K562 (cell line): ENCODE measurements around the gene IGSF8. TPM values are rescaled to one million over a fixed set of nuclear protein-coding genes. Genes with fewer than 3 reads are reported as not detected.

Experiments used
- ATAC-seq: fragments of 200-7000 bp; cut with Tn5 transposase; 3 replicates; pipeline ENCODE4 v1.9.1; 2020; ENCODE audit warnings: moderate library complexity
- BruUV-seq: library from RNA; stranded (reverse); fragments of 400-500 nt; replicated peaks from 2 replicates; lab custom pipeline; 2021; lab: Mats Ljungman, UMichigan
- CTCF ChIA-PET: fragments of 300-600 bp; formaldehyde crosslinking; extraction: SDS; loops from one replicate; lab custom pipeline; 2021; ENCODE audit warnings: low intra/inter-chr PET ratio; lab: Yijun Ruan, JAX
- POLR2A ChIA-PET: fragments of 300-600, 350-650 bp; sonication (Branson Sonifier 250); formaldehyde crosslinking; extraction: SDS; loops from one replicate; lab custom pipeline; 2021; ENCODE audit warnings: antibody characterized with exemption, inconsistent platforms; lab: Yijun Ruan, JAX
- DNase-seq, 4 experiments: peaks; one replicate each; pipeline versions ENCODE4 v3.0.0 to v3.0.0-alpha.2; 2011 to 2018; ENCODE audit warnings: low spot score in 3 of 4, mixed read lengths in 3 of 4; ENCODE audit errors: extremely low read depth in 1 of 4
- FAIRE-seq: peaks from 2 replicates; lab custom pipeline; 2011; peaks lifted over from hg19 to GRCh38; lab: Jason Lieb, UNC
- H2AFZ ChIP-seq: 2 replicates; pipeline ENCODE4 v1.6.0; 2011; ENCODE audit warnings: low read depth, low read length, control low read depth, inconsistent platforms
- H3K27ac ChIP-seq: fragments of 200-600 bp; 3 replicates; pipeline ENCODE4 v1.8.0; 2011; ENCODE audit warnings: low read depth, mild to moderate bottlenecking, control low read depth, inconsistent platforms, low read length, moderate library complexity, mixed read lengths; ENCODE audit errors: extremely low read depth
- H3K27me3 ChIP-seq, 2 experiments: fragments of 300-600 bp in 1 of 2; 2 replicates in 1 of 2; 3 replicates in 1 of 2; pipeline versions ENCODE4 v1.6.0 to v1.8.0; 2011; ENCODE audit warnings: inconsistent platforms in 2 of 2, low read length in 2 of 2, mild to moderate bottlenecking in 1 of 2, mixed read lengths in 1 of 2, moderate library complexity in 1 of 2; ENCODE audit not compliant: control insufficient read depth in 2 of 2, insufficient read depth in 2 of 2
- H3K36me3 ChIP-seq: fragments of 300-600 bp; 3 replicates; pipeline ENCODE4 v1.8.0; 2011; ENCODE audit warnings: mild to moderate bottlenecking, low read length, inconsistent platforms; ENCODE audit not compliant: control insufficient read depth, insufficient read depth
- H3K4me1 ChIP-seq, 2 experiments: fragments of 200-600 bp in 1 of 2; replicated peaks in 1 of 2; 2 replicates in 1 of 2; 3 replicates in 1 of 2; pipeline versions ENCODE4 v1.5.1 to v1.8.0; 2011; ENCODE audit warnings: inconsistent platforms in 2 of 2, low read length in 2 of 2, mild to moderate bottlenecking in 1 of 2, mixed read lengths in 1 of 2, moderate library complexity in 1 of 2; ENCODE audit not compliant: control insufficient read depth in 2 of 2, insufficient read depth in 2 of 2
- H3K4me2 ChIP-seq: 2 replicates; pipeline ENCODE4 v1.6.1; 2011; ENCODE audit warnings: low read length, control low read depth, inconsistent platforms, mixed read lengths; ENCODE audit not compliant: insufficient read depth
- H3K4me3 ChIP-seq: fragments of 200-600 bp; sonication (generic), shearing (Covaris generic); 2 replicates; pipeline ENCODE4 v1.5.1; 2016; ENCODE audit warnings: control low read depth, inconsistent platforms
- H3K79me2 ChIP-seq: fragments of 200-600 bp; 3 replicates; pipeline ENCODE4 v1.8.0; 2011; ENCODE audit warnings: low read length, inconsistent platforms; ENCODE audit not compliant: control insufficient read depth, insufficient read depth
- H3K9ac ChIP-seq, 2 experiments: 2 replicates each; pipeline versions ENCODE4 v1.6.0 to v1.6.1; 2011; ENCODE audit warnings: low read depth in 2 of 2, low read length in 2 of 2, control low read depth in 1 of 2, inconsistent platforms in 1 of 2, mild to moderate bottlenecking in 1 of 2, mixed read lengths in 1 of 2; ENCODE audit not compliant: insufficient read depth in 1 of 2
- H3K9me1 ChIP-seq: one replicate; pipeline ENCODE4 v1.6.0; 2011; ENCODE audit warnings: inconsistent platforms, mild to moderate bottlenecking, low read length, moderate library complexity; ENCODE audit not compliant: control insufficient read depth, insufficient read depth
- H3K9me3 ChIP-seq: replicated peaks from 2 replicates; pipeline ENCODE4 v1.5.1; 2011; ENCODE audit warnings: low read depth, low read length, inconsistent platforms; ENCODE audit not compliant: control insufficient read depth, insufficient read depth
- H4K20me1 ChIP-seq: replicated peaks from 2 replicates; pipeline ENCODE4 v1.6.1; 2011; ENCODE audit warnings: low read length, inconsistent platforms, mixed read lengths; ENCODE audit not compliant: control insufficient read depth, insufficient read depth
- FOSL1 ChIP-seq: fragments of 200-800 bp; sonication (Bioruptor generic); conservative IDR thresholded peaks from 2 replicates; pipeline ENCODE4 v1.6.1; 2016; ENCODE audit warnings: missing genetic modification characterization, missing compliant biosample characterization
- HDAC8 ChIP-seq: fragments of 450-650 bp; IDR thresholded peaks from 2 replicates; pipeline ENCODE4 v1.6.1; 2016; ENCODE audit warnings: mild to moderate bottlenecking, missing genetic modification characterization, moderate library complexity, missing compliant biosample characterization
- NR2C2 ChIP-seq, 2 experiments: fragments of 200-800 bp in 1 of 2; sonication (Bioruptor generic) in 1 of 2; sonication (generic) in 1 of 2; formaldehyde crosslinking in 1 of 2; IDR thresholded peaks; 2 replicates each; pipeline versions ENCODE4 v1.6.1 to v1.8.0; 2016 to 2022; ENCODE audit warnings: mild to moderate bottlenecking in 1 of 2, missing compliant biosample characterization in 1 of 2, missing genetic modification characterization in 1 of 2, missing genetic modification reagents in 1 of 2
- TRIM24 ChIP-seq, 2 experiments: fragments of 450-650 bp; IDR thresholded peaks; 2 replicates each; pipeline ENCODE4 v1.6.1; 2016
- USF2 ChIP-seq: sonication (generic); formaldehyde crosslinking; IDR thresholded peaks from 2 replicates; pipeline ENCODE4 v1.5.0; 2020; ENCODE audit warnings: missing genetic modification reagents
- ZNF699 ChIP-seq: fragments of 250-450 bp; sonication (Bioruptor Pico); IDR thresholded peaks from 2 replicates; pipeline ENCODE4 v1.8.0; 2021; ENCODE audit warnings: mild to moderate bottlenecking, moderate library complexity; ENCODE audit not compliant: insufficient replicate concordance
- ZNF75A ChIP-seq: fragments of 450-650 bp; formaldehyde crosslinking; IDR thresholded peaks from 2 replicates; pipeline ENCODE4 v1.4.0; 2020; ENCODE audit warnings: mild to moderate bottlenecking
- WGBS: fragments of 100-300 bp; shearing (Covaris generic); methylation state at CpG from one replicate; pipeline ENCODE4 v1.1.6; 2016; ENCODE audit warnings: low coverage, mixed read lengths; ENCODE audit not compliant: insufficient coverage; ENCODE audit errors: missing lambda C conversion rate; 5-methylcytosine and 5-hydroxymethylcytosine counted together
- in situ Hi-C: fragments of 300-500 bp; cut with MboI; formaldehyde crosslinking; loops from 4 replicates; pipeline ENCODE4 v1.15.0; 2018; ENCODE audit warnings: inconsistent platforms, mixed read lengths
- intact Hi-C: fragments of 100-400 bp; cut with micrococcal nuclease; formaldehyde crosslinking; loops from 2 replicates; pipeline ENCODE4 v1.14.2; 2022
- polyA plus RNA-seq, 8 experiments: library from polyadenylated mRNA; depleted of rRNA in 4 of 8; stranded (reverse) in 5 of 8; unstranded in 3 of 8; fragments of >200 nt; fragmentation: Nextera tagmentation in 2 of 8; fragmentation: Illumina TruSeq in 1 of 8; extraction: Ambion mirVana in 2 of 8; extraction: Trizol in 1 of 8; gene quantifications; 2 replicates each; pipeline versions ENCODE4 v1.2.1 to v1.2.3, GENCODE V29; 2011 to 2014; ENCODE audit warnings: inconsistent platforms in 1 of 8, missing spikeins in 1 of 8
- total RNA-seq, 7 experiments: library from RNA; depleted of rRNA in 6 of 7; stranded (reverse); fragments of >200 nt in 6 of 7; fragmentation: Illumina TruSeq in 2 of 7; extraction: Trizol in 2 of 7; gene quantifications; 2 replicates each; pipeline versions ENCODE4 v1.2.1 to v1.2.3, GENCODE V29; 2011 to 2021; ENCODE audit warnings: low replicate concordance in 1 of 7
- TF ChIP-seq, protein P1 (sequence below): fragments of 450-650 bp; IDR thresholded peaks from 2 replicates; pipeline ENCODE4 v1.6.1; 2016; ENCODE audit warnings: mild to moderate bottlenecking, moderate library complexity

IGSF8 gene
- total and polyA plus RNA-seq, 9 of the 15 experiments (the other 6 are each of a cell fraction or from before 2014, with no cell fraction given), result 0.32 to 11.7 (median 3.2) TPM

DNA sequence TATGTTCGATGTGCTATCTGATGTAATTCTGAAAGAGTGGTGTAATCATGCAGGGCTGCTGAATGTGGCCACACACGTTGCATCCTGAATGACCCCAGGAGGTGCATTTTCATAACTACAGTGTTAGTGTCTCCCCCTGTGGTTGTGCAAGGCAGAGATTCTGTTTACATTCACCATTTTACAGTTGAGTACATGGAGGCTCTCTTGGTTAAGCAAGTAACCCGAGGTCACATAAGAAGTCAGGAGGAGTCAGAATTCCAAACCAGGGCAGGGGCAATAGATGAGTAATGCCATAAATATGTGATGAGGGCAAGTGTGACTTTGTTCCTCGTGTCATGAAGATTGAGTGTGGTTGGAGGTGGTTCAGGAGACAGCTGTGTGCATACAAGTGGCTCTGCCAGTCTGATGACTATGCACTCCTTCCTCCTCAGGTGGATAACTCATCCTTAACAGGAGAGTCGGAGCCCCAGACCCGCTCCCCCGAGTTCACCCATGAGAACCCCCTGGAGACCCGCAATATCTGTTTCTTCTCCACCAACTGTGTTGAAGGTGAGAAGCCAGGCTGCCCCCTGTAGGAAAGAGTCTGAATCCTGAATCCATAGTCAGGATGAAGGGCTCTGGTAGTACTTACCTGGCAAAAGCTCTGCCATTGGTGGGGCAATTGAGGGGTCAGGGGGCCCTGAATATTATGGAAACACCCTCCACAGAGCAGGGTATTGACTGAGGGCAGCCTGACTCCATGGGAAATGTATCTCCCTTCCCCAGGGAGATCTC, 26.5 kb upstream of the IGSF8 start:
- Histone ChIP-seq H3K27ac (no peak overlapping the region), H3K36me3 (no peaks in the 10 kb centered on the region), H3K4me2 (no peak overlapping the region), H2AFZ (no peak overlapping the region), H3K79me2 (no peaks in the 10 kb centered on the region), H3K4me1 (no peaks in the 10 kb centered on the region; a peak in 1 of 5 replicates), H4K20me1 (no peaks in the 10 kb centered on the region), H3K4me3 (no peak overlapping the region), H3K9ac (no peak overlapping the region), H3K9me1 (no peaks in the 10 kb centered on the region), H3K27me3 (peaks cover 24 to 64% of the 10 kb centered on the region in 2 experiments; a peak in 4 of 5 replicates), H3K9me3 (no peaks in the 10 kb centered on the region)
- in situ Hi-C loops (no loop called here), intact Hi-C loops (no loop called here)
- ChIA-PET CTCF (interaction anchor here (0.6 kb wide), 1 partner anchor 88 kb away, joined by 3 read pairs; no protein-coding TSS in a partner anchor), POLR2A (interaction anchor here (0.6 to 0.8 kb wide), 2 partner anchors 9 to 14 kb away, joined by 3 to 5 read pairs; partner anchors contain the start of gene ATP1A2)
- no peak for DNase-seq
- no peak for FAIRE-seq
- ATAC-seq, result peak; percentile 64
- no TSS peak for BruUV-seq
- WGBS, result 0% methylated on average over 8 of the region's 8 CpGs
- no peak for TF ChIP-seq HDAC8 (tag)
- no peak for TF ChIP-seq ZNF75A (CRISPR knock-in tag)
- no peak for TF ChIP-seq ZNF699 (CRISPR knock-in tag)
- no peak for TF ChIP-seq USF2 (CRISPR knock-in tag)
- peak; percentile 31; the same call in 1 of the 2 replicates for TF ChIP-seq FOSL1
- no peak for TF ChIP-seq NR2C2 (CRISPR knock-in tag; IDR thresholded peaks at IDR 0.05)
- TF ChIP-seq NR2C2 (tag; IDR thresholded peaks at IDR 0.05), result peak; percentile 56; the same call in 1 of the 2 replicates
- TF ChIP-seq TRIM24 (IDR thresholded peaks at IDR 0.05), result peak; percentile 10 to 16; a peak in 2 of 4 replicates
- TF ChIP-seq, protein P1, sequence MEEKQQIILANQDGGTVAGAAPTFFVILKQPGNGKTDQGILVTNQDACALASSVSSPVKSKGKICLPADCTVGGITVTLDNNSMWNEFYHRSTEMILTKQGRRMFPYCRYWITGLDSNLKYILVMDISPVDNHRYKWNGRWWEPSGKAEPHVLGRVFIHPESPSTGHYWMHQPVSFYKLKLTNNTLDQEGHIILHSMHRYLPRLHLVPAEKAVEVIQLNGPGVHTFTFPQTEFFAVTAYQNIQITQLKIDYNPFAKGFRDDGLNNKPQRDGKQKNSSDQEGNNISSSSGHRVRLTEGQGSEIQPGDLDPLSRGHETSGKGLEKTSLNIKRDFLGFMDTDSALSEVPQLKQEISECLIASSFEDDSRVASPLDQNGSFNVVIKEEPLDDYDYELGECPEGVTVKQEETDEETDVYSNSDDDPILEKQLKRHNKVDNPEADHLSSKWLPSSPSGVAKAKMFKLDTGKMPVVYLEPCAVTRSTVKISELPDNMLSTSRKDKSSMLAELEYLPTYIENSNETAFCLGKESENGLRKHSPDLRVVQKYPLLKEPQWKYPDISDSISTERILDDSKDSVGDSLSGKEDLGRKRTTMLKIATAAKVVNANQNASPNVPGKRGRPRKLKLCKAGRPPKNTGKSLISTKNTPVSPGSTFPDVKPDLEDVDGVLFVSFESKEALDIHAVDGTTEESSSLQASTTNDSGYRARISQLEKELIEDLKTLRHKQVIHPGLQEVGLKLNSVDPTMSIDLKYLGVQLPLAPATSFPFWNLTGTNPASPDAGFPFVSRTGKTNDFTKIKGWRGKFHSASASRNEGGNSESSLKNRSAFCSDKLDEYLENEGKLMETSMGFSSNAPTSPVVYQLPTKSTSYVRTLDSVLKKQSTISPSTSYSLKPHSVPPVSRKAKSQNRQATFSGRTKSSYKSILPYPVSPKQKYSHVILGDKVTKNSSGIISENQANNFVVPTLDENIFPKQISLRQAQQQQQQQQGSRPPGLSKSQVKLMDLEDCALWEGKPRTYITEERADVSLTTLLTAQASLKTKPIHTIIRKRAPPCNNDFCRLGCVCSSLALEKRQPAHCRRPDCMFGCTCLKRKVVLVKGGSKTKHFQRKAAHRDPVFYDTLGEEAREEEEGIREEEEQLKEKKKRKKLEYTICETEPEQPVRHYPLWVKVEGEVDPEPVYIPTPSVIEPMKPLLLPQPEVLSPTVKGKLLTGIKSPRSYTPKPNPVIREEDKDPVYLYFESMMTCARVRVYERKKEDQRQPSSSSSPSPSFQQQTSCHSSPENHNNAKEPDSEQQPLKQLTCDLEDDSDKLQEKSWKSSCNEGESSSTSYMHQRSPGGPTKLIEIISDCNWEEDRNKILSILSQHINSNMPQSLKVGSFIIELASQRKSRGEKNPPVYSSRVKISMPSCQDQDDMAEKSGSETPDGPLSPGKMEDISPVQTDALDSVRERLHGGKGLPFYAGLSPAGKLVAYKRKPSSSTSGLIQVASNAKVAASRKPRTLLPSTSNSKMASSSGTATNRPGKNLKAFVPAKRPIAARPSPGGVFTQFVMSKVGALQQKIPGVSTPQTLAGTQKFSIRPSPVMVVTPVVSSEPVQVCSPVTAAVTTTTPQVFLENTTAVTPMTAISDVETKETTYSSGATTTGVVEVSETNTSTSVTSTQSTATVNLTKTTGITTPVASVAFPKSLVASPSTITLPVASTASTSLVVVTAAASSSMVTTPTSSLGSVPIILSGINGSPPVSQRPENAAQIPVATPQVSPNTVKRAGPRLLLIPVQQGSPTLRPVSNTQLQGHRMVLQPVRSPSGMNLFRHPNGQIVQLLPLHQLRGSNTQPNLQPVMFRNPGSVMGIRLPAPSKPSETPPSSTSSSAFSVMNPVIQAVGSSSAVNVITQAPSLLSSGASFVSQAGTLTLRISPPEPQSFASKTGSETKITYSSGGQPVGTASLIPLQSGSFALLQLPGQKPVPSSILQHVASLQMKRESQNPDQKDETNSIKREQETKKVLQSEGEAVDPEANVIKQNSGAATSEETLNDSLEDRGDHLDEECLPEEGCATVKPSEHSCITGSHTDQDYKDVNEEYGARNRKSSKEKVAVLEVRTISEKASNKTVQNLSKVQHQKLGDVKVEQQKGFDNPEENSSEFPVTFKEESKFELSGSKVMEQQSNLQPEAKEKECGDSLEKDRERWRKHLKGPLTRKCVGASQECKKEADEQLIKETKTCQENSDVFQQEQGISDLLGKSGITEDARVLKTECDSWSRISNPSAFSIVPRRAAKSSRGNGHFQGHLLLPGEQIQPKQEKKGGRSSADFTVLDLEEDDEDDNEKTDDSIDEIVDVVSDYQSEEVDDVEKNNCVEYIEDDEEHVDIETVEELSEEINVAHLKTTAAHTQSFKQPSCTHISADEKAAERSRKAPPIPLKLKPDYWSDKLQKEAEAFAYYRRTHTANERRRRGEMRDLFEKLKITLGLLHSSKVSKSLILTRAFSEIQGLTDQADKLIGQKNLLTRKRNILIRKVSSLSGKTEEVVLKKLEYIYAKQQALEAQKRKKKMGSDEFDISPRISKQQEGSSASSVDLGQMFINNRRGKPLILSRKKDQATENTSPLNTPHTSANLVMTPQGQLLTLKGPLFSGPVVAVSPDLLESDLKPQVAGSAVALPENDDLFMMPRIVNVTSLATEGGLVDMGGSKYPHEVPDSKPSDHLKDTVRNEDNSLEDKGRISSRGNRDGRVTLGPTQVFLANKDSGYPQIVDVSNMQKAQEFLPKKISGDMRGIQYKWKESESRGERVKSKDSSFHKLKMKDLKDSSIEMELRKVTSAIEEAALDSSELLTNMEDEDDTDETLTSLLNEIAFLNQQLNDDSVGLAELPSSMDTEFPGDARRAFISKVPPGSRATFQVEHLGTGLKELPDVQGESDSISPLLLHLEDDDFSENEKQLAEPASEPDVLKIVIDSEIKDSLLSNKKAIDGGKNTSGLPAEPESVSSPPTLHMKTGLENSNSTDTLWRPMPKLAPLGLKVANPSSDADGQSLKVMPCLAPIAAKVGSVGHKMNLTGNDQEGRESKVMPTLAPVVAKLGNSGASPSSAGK, result peak; percentile 26; the same call in 1 of the 2 replicates
